ENCODE results near the gene FASTKD2. TPM values are rescaled to one million over a fixed set of nuclear protein-coding genes. Genes with fewer than 3 reads are reported as not detected.

Gene FASTKD2
- total RNA-seq, 2 donors from 2014 or later = 15.3 to 16.5 TPM

DNA sequence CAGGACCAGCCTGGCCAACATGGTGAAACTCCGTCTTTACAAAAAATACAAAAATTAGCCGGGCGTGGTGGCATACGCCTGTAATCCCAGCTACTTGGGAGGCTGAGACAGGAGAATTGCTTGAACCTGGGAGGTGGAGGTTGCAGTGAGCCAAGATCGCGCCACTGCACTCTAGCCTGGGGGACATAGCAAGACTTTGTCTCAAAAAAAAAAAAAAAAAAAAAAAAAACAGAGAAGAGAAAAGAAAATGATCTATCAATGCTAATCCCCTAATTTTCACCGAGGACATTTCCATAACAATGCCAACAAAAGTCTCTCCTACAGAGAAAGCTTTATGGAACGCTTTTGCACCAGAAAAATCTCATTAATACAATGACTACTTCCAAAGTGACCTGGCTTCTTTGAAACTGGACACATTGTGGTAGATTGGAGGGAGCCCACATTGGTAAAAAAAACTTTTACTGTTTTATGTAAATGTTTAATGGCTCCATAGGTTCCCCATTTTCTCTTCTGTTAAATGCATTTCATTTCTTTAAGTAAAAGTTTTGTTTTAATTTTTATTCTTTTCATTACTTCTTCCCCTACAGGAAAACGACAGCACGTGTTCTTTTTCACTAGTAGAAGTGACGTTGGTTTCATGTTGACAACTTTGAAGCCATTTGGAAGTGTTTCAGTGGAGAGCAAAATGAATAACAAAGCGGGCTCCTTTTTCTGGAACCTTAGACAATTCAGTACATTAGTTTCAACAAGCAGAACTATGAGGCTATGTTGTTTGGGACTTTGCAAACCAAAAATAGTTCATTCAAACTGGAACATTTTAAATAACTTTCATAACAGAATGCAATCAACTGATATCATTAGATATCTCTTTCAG is 888 bp downstream of the FASTKD2 start:
- Histone ChIP-seq H3K27me3 (no peaks in the 10 kb centered on the region), H3K9me3 (no peaks in the 10 kb centered on the region), H3K4me3 (peak overlapping the region; percentile 20 to 43), H3K36me3 (replicated peaks in 1 of 2; ENCODE audit: insufficient read depth in 1 of 2, low read depth in 2 of 2) (peaks cover 0 to 2% of the 10 kb centered on the region in 2 donors), H3K27ac (peak overlapping the region; percentile 74 to 89 (median 81)), H3K4me1 (peaks cover 31% of the 10 kb centered on the region)
- DNase-seq (no peak), ATAC-seq (no peak)
- no peak for TF ChIP-seq POLR2A (IDR thresholded peaks at IDR 0.05)
- TF ChIP-seq, protein P1, sequence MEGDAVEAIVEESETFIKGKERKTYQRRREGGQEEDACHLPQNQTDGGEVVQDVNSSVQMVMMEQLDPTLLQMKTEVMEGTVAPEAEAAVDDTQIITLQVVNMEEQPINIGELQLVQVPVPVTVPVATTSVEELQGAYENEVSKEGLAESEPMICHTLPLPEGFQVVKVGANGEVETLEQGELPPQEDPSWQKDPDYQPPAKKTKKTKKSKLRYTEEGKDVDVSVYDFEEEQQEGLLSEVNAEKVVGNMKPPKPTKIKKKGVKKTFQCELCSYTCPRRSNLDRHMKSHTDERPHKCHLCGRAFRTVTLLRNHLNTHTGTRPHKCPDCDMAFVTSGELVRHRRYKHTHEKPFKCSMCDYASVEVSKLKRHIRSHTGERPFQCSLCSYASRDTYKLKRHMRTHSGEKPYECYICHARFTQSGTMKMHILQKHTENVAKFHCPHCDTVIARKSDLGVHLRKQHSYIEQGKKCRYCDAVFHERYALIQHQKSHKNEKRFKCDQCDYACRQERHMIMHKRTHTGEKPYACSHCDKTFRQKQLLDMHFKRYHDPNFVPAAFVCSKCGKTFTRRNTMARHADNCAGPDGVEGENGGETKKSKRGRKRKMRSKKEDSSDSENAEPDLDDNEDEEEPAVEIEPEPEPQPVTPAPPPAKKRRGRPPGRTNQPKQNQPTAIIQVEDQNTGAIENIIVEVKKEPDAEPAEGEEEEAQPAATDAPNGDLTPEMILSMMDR (IDR thresholded peaks at IDR 0.05) = no peak
- 39 to 52% methylated on average over 9 to 12 of the region's 12 CpGs for WGBS, 2 donors
- intact Hi-C loops (cut with DNase I) = no loop called here

- Histone ChIP-seq H3K4me3 (no peak overlapping the region), H3K9me3 (peaks cover 0 to 5% (median 0%) of the 10 kb centered on the region in 3 donors), H3K27me3 (no peaks in the 10 kb centered on the region), H3K27ac (no peak overlapping the region), H3K36me3 (replicated peaks in 1 of 2; ENCODE audit: insufficient read depth in 1 of 2, low read depth in 2 of 2) (peaks cover 7 to 21% of the 10 kb centered on the region in 2 donors), H3K4me1 (no peaks in the 10 kb centered on the region)
- DNase-seq (no peak), ATAC-seq (no peak)
- 96 to 100% methylated on average over 1 of the region's 1 CpG for WGBS, 2 donors
- intact Hi-C loops (cut with DNase I) = no loop called here
- TF ChIP-seq, protein P1 (IDR thresholded peaks at IDR 0.05) = no peak
- no peak for TF ChIP-seq POLR2A (IDR thresholded peaks at IDR 0.05)
Observed at GRCh38 chr2:206774871-206775270, 9.5 kb downstream of the FASTKD2 start.

DNA sequence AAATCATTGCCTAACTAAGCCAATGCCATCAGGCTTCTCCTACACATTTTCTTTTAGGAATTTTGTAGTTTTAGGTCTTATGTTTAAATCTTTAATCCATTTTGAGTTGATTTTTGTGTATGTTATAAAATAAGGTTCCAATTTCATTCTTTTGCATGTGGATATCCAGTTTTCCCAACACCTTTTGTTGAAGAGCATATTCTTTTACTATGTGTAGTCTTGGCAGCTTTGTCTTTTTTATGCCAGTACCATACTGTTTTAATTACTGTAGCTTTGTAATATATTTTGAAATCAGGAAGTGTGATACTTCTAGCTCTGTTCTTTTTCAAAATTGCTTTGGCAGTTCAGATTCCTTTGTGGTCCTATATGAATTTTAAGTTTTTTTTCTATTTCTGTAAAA is 11.0 kb downstream of the FASTKD2 start:
- no peaks in the 10 kb centered on the region for H3K27me3 ChIP-seq
- ATAC-seq = no peak

DNA sequence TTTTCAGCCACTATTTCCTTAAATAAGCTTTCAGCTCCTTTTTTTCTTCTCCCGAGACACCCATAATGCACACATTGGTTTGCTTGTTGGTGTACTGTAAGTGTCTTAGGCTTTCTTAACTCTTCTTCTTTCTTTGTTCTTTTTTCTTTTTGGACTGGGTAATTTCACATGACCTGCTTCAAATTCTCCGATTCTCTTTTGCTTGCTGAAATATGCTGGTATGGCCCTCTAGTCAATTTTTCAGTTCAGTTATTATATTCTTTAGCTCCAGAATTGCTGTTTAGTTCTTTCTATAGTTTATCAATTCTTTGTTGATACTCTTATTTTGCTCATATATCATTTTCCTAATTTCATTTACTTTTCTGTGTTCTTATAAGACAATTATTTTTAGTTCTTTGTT is 15.3 kb downstream of the FASTKD2 start:
- H3K36me3 ChIP-seq (replicated peaks in 1 of 2; ENCODE audit: insufficient read depth in 1 of 2, low read depth in 2 of 2) = peaks cover 13 to 23% of the 10 kb centered on the region in 2 donors
- no peak overlapping the region for H3K4me3 ChIP-seq
- H3K4me1 ChIP-seq = no peaks in the 10 kb centered on the region
- H3K27ac ChIP-seq = no peak overlapping the region
- ATAC-seq = no peak
- intact Hi-C loops (cut with DNase I) = no loop called here
- peaks cover 0 to 5% (median 0%) of the 10 kb centered on the region in 3 donors for H3K9me3 ChIP-seq
- 94 to 98% methylated on average over 2 of the region's 2 CpGs for WGBS, 2 donors
- DNase-seq = no peak
- TF ChIP-seq, protein P1 (IDR thresholded peaks at IDR 0.05) = no peak
- TF ChIP-seq POLR2A (IDR thresholded peaks at IDR 0.05) = no peak
- H3K27me3 ChIP-seq = no peaks in the 10 kb centered on the region

More for the DNA sequence above, 11.0 kb downstream of the FASTKD2 start:
- no peak overlapping the region for H3K4me3 ChIP-seq
- TF ChIP-seq, protein P1 (IDR thresholded peaks at IDR 0.05) = no peak
- TF ChIP-seq POLR2A (IDR thresholded peaks at IDR 0.05) = no peak
- no peak for DNase-seq
- H3K36me3 ChIP-seq (replicated peaks in 1 of 2; ENCODE audit: insufficient read depth in 1 of 2, low read depth in 2 of 2) = peaks cover 15 to 19% of the 10 kb centered on the region in 2 donors
- H3K9me3 ChIP-seq = peaks cover 0 to 5% (median 0%) of the 10 kb centered on the region in 3 donors
- intact Hi-C loops (cut with DNase I) = no loop called here
- H3K4me1 ChIP-seq = no peaks in the 10 kb centered on the region
- no peak overlapping the region for H3K27ac ChIP-seq

Data from body of pancreas (tissue), 4 donors.